ENCODE data around the gene DEGS1.
A peak's percentile ranks its signal among the peaks of the same experiment; 100 is the strongest.

The DEGS1 gene

GRCh38 chr1:224182866-224183590, at the start of gene DEGS1:
TSS of gene DEGS1 (plus strand) at chr1:224183240. CDS start at chr1:224183337, 97 bp downstream.
- Histone ChIP-seq H3K4me1 (peaks cover 11% of the 10 kb centered on the region), H3K27me3 (ENCODE audit: low read depth) (no peaks in the 10 kb centered on the region), H3K9me3 (no peaks in the 10 kb centered on the region), H3K4me3 (peak within 1 kb of the TSS; percentile 81), H3K36me3 (replicated peaks) (peaks cover 18% of the 10 kb centered on the region)
- peak; percentile 82 to 90 for DNase-seq (ENCODE audit: low spot score in 2 of 2)
- in situ Hi-C loops (cut with MboI; ENCODE audit: low sequenced_read_pairs) = no loop called here

- Histone ChIP-seq H3K27me3 (ENCODE audit: low read depth) (no peaks in the 10 kb centered on the region), H3K36me3 (replicated peaks) (peaks cover 39% of the 10 kb centered on the region), H3K4me3 (no peak overlapping the region), H3K9me3 (no peaks in the 10 kb centered on the region), H3K4me1 (no peaks in the 10 kb centered on the region)
- in situ Hi-C loops (cut with MboI; ENCODE audit: low sequenced_read_pairs) = no loop called here
- DNase-seq (ENCODE audit: low spot score in 2 of 2) = no peak
These were observed 49.2 kb upstream of the DEGS1 start for GRCh38 chr1:224133741-224134299.

GRCh38 chr1:224137518-224137917, 45.5 kb upstream of the DEGS1 start:
- Histone ChIP-seq H3K36me3 (replicated peaks) (peaks cover 31% of the 10 kb centered on the region), H3K4me3 (no peak overlapping the region), H3K9me3 (no peaks in the 10 kb centered on the region), H3K27me3 (ENCODE audit: low read depth) (no peaks in the 10 kb centered on the region), H3K4me1 (no peaks in the 10 kb centered on the region)
- DNase-seq (ENCODE audit: low spot score in 2 of 2) = no peak
- in situ Hi-C loops (cut with MboI; ENCODE audit: low sequenced_read_pairs) = no loop called here

- in situ Hi-C loops (cut with MboI; ENCODE audit: low sequenced_read_pairs) = no loop called here
- peaks cover 31% of the 10 kb centered on the region for H3K36me3 ChIP-seq (replicated peaks)
These were observed 44.8 kb upstream of the DEGS1 start for GRCh38 chr1:224138198-224138597.

GRCh38 chr1:224141693-224142092, 41.3 kb upstream of the DEGS1 start:
- Histone ChIP-seq H3K36me3 (replicated peaks) (peaks cover 22% of the 10 kb centered on the region), H3K27me3 (ENCODE audit: low read depth) (no peaks in the 10 kb centered on the region), H3K4me1 (no peaks in the 10 kb centered on the region), H3K4me3 (no peak overlapping the region), H3K9me3 (no peaks in the 10 kb centered on the region)
- no peak for DNase-seq (ENCODE audit: low spot score in 2 of 2)
- in situ Hi-C loops (cut with MboI; ENCODE audit: low sequenced_read_pairs) = no loop called here

More at GRCh38 chr1:224138198-224138597, 44.8 kb upstream of the DEGS1 start:
- H3K4me1 ChIP-seq = no peaks in the 10 kb centered on the region
- no peak for DNase-seq (ENCODE audit: low spot score in 2 of 2)
- H3K4me3 ChIP-seq = no peak overlapping the region
- no peaks in the 10 kb centered on the region for H3K9me3 ChIP-seq
- no peaks in the 10 kb centered on the region for H3K27me3 ChIP-seq (ENCODE audit: low read depth)

- in situ Hi-C loops (cut with MboI; ENCODE audit: low sequenced_read_pairs) = no loop called here
These were observed 33.3 kb upstream of the DEGS1 start for GRCh38 chr1:224149709-224150108.

GRCh38 chr1:224151117-224151516, 31.9 kb upstream of the DEGS1 start:
- in situ Hi-C loops (cut with MboI; ENCODE audit: low sequenced_read_pairs) = no loop called here
- H3K36me3 ChIP-seq (replicated peaks) = peaks cover 5% of the 10 kb centered on the region; the same call in 1 of the 2 replicates
- peaks cover 5% of the 10 kb centered on the region; the same call in 1 of the 2 replicates for H3K4me1 ChIP-seq
- H3K27me3 ChIP-seq (ENCODE audit: low read depth) = no peaks in the 10 kb centered on the region
- H3K4me3 ChIP-seq = no peak overlapping the region
- H3K9me3 ChIP-seq = no peaks in the 10 kb centered on the region
- DNase-seq (ENCODE audit: low spot score in 2 of 2) = no peak

More at GRCh38 chr1:224149709-224150108, 33.3 kb upstream of the DEGS1 start:
- H3K36me3 ChIP-seq (replicated peaks) = peaks cover 5% of the 10 kb centered on the region; the same call in 1 of the 2 replicates
- peak in 1 of 2 experiments; percentile 27 for DNase-seq (ENCODE audit: low spot score in 2 of 2)
- H3K4me1 ChIP-seq = no peaks in the 10 kb centered on the region
- H3K27me3 ChIP-seq (ENCODE audit: low read depth) = no peaks in the 10 kb centered on the region
- no peaks in the 10 kb centered on the region for H3K9me3 ChIP-seq
- no peak overlapping the region for H3K4me3 ChIP-seq

- Histone ChIP-seq H3K9me3 (no peaks in the 10 kb centered on the region), H3K4me3 (no peak overlapping the region), H3K36me3 (replicated peaks) (peaks cover 29% of the 10 kb centered on the region), H3K4me1 (peaks cover 18% of the 10 kb centered on the region), H3K27me3 (ENCODE audit: low read depth) (no peaks in the 10 kb centered on the region)
- in situ Hi-C loops (cut with MboI; ENCODE audit: low sequenced_read_pairs) = no loop called here
- DNase-seq (ENCODE audit: low spot score in 2 of 2) = no peak
These were observed 25.7 kb upstream of the DEGS1 start for GRCh38 chr1:224157316-224157715.

GRCh38 chr1:224159541-224159940, 23.5 kb upstream of the DEGS1 start:
- H3K4me1 ChIP-seq = peaks cover 22% of the 10 kb centered on the region
- peaks cover 24% of the 10 kb centered on the region for H3K36me3 ChIP-seq (replicated peaks)
- H3K4me3 ChIP-seq = no peak overlapping the region
- no peaks in the 10 kb centered on the region for H3K27me3 ChIP-seq (ENCODE audit: low read depth)
- peak in 1 of 2 experiments; percentile 21 for DNase-seq (ENCODE audit: low spot score in 2 of 2)
- no peaks in the 10 kb centered on the region for H3K9me3 ChIP-seq
- in situ Hi-C loops (cut with MboI; ENCODE audit: low sequenced_read_pairs) = no loop called here

GRCh38 chr1:224160171-224160682, 22.8 kb upstream of the DEGS1 start:
- Histone ChIP-seq H3K4me1 (peaks cover 22% of the 10 kb centered on the region), H3K9me3 (no peaks in the 10 kb centered on the region), H3K4me3 (no peak overlapping the region), H3K36me3 (replicated peaks) (peaks cover 24% of the 10 kb centered on the region), H3K27me3 (ENCODE audit: low read depth) (no peaks in the 10 kb centered on the region)
- in situ Hi-C loops (cut with MboI; ENCODE audit: low sequenced_read_pairs) = no loop called here
- no peak for DNase-seq (ENCODE audit: low spot score in 2 of 2)

GRCh38 chr1:224162768-224163167, 20.3 kb upstream of the DEGS1 start:
- Histone ChIP-seq H3K4me1 (peaks cover 18% of the 10 kb centered on the region), H3K9me3 (no peaks in the 10 kb centered on the region), H3K36me3 (replicated peaks) (peaks cover 16% of the 10 kb centered on the region), H3K27me3 (ENCODE audit: low read depth) (no peaks in the 10 kb centered on the region), H3K4me3 (no peak overlapping the region)
- in situ Hi-C loops (cut with MboI; ENCODE audit: low sequenced_read_pairs) = no loop called here
- no peak for DNase-seq (ENCODE audit: low spot score in 2 of 2)

- Histone ChIP-seq H3K4me1 (peaks cover 18% of the 10 kb centered on the region), H3K9me3 (no peaks in the 10 kb centered on the region), H3K4me3 (no peak overlapping the region), H3K36me3 (replicated peaks) (peaks cover 10% of the 10 kb centered on the region), H3K27me3 (ENCODE audit: low read depth) (no peaks in the 10 kb centered on the region)
- in situ Hi-C loops (cut with MboI; ENCODE audit: low sequenced_read_pairs) = no loop called here
- DNase-seq (ENCODE audit: low spot score in 2 of 2) = no peak
These were observed 19.7 kb upstream of the DEGS1 start for GRCh38 chr1:224163311-224163710.

- peaks cover 4% of the 10 kb centered on the region for H3K4me1 ChIP-seq
- H3K4me3 ChIP-seq = no peak overlapping the region
- in situ Hi-C loops (cut with MboI; ENCODE audit: low sequenced_read_pairs) = no loop called here
- H3K36me3 ChIP-seq (replicated peaks) = no peaks in the 10 kb centered on the region
- no peak for DNase-seq (ENCODE audit: low spot score in 2 of 2)
- H3K27me3 ChIP-seq (ENCODE audit: low read depth) = no peaks in the 10 kb centered on the region
- H3K9me3 ChIP-seq = no peaks in the 10 kb centered on the region
These were observed 14.1 kb upstream of the DEGS1 start for GRCh38 chr1:224168859-224169380.

- H3K36me3 ChIP-seq (replicated peaks) = no peaks in the 10 kb centered on the region
- in situ Hi-C loops (cut with MboI; ENCODE audit: low sequenced_read_pairs) = no loop called here
- H3K9me3 ChIP-seq = no peaks in the 10 kb centered on the region
- no peak for DNase-seq (ENCODE audit: low spot score in 2 of 2)
- H3K4me1 ChIP-seq = no peaks in the 10 kb centered on the region; the same call in 1 of the 2 replicates
- no peak overlapping the region for H3K4me3 ChIP-seq
- H3K27me3 ChIP-seq (ENCODE audit: low read depth) = no peaks in the 10 kb centered on the region
These were observed 13.2 kb upstream of the DEGS1 start for GRCh38 chr1:224169718-224170270.
